ENCODE measurements around the gene MAPK8. TPM values are rescaled to one million over a fixed set of nuclear protein-coding genes. Genes with fewer than 3 reads are reported as not detected.

Gene MAPK8
- polyA plus RNA-seq, 1 experiment, result 31.2 TPM

DNA sequence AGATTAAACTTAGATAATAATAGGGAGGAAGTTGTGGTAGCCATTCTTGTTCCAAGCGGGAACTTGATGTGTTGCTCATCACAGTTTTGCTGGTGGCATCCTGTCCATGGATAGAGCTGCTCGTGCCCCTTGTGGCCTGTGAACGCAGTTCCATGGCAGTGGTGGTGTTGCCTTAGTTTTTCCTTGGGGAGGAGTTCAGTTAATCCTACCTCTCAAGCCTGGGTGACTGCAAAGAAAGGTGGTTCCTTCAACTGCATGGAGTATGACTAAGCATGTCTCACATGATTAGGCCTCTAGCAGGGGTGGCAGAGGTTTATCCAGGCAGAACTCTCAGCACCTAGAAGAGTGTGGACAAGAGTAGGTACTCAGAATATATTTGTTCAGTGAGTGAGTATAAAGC is 99.7 kb downstream of the MAPK8 start:
- POLR2A ChIA-PET, result no interaction called here
- no peak overlapping the region for H3K4me3 ChIP-seq (ENCODE audit: low read depth, low read length)
- no peaks in the 10 kb centered on the region for H3K27me3 ChIP-seq (ENCODE audit: control insufficient read depth, insufficient read depth, low read length)
- no peak for DNase-seq (ENCODE audit: low read depth)
- TF ChIP-seq, protein P1, sequence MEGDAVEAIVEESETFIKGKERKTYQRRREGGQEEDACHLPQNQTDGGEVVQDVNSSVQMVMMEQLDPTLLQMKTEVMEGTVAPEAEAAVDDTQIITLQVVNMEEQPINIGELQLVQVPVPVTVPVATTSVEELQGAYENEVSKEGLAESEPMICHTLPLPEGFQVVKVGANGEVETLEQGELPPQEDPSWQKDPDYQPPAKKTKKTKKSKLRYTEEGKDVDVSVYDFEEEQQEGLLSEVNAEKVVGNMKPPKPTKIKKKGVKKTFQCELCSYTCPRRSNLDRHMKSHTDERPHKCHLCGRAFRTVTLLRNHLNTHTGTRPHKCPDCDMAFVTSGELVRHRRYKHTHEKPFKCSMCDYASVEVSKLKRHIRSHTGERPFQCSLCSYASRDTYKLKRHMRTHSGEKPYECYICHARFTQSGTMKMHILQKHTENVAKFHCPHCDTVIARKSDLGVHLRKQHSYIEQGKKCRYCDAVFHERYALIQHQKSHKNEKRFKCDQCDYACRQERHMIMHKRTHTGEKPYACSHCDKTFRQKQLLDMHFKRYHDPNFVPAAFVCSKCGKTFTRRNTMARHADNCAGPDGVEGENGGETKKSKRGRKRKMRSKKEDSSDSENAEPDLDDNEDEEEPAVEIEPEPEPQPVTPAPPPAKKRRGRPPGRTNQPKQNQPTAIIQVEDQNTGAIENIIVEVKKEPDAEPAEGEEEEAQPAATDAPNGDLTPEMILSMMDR (IDR thresholded peaks at IDR 0.05; ENCODE audit: insufficient read depth, low read depth, low read length), result no peak
- H3K36me3 ChIP-seq (ENCODE audit: control insufficient read depth, insufficient read depth, low read length), result no peaks in the 10 kb centered on the region
- CTCF ChIA-PET, result interaction anchor here (2.0 kb wide), 1 partner anchor 43 kb away, joined by 7 read pairs; no protein-coding TSS in a partner anchor

DNA sequence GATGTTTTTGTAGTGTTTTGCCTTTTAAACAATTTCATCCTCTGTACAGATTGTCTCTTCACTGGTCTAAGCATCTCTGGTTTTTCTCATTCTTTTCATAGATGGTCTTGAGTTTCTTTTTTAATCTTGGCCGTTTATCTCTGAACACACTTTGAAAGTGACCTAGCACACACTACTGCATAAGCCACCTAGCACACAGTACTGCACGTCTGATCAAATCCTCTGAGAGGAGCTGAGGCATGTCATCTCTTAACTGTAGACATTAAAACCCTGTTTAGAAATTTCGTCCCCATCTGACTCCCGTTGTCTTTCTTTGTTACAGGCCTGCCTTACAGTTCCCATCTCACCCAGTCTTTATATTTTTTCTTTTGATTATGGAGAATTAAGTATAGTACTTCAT is 100.2 kb downstream of the MAPK8 start:
- TF ChIP-seq, protein P1 (IDR thresholded peaks at IDR 0.05; ENCODE audit: insufficient read depth, low read depth, low read length), result no peak
- H3K36me3 ChIP-seq (ENCODE audit: control insufficient read depth, insufficient read depth, low read length), result no peaks in the 10 kb centered on the region
- DNase-seq (ENCODE audit: low read depth), result no peak
- no peaks in the 10 kb centered on the region for H3K27me3 ChIP-seq (ENCODE audit: control insufficient read depth, insufficient read depth, low read length)
- ChIA-PET POLR2A (no interaction called here), CTCF (interaction anchor here (2.0 kb wide), 1 partner anchor 43 kb away, joined by 7 read pairs; no protein-coding TSS in a partner anchor)
- no peak overlapping the region for H3K4me3 ChIP-seq (ENCODE audit: low read depth, low read length)

DNA sequence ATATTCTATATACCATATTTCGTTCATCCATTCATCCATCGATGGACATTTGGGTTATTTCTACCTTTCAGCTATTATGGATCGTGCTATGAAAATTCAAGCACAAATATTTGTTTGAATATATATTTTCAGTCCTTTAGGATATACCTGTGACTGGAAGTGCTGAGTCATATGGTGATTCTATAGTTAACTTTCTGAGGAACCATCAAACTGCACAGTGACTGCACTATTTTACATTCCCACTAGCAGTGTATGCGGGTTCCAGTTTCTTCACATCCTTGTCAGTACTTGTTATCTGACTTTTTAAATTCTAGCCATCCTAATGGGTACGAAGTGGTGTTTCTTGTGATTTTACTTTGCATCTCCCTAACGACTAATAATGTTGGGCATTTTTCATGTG is 104.0 kb downstream of the MAPK8 start:
- ChIA-PET POLR2A (no interaction called here), CTCF (no interaction called here)
- no peaks in the 10 kb centered on the region for H3K36me3 ChIP-seq (ENCODE audit: control insufficient read depth, insufficient read depth, low read length)

DNA sequence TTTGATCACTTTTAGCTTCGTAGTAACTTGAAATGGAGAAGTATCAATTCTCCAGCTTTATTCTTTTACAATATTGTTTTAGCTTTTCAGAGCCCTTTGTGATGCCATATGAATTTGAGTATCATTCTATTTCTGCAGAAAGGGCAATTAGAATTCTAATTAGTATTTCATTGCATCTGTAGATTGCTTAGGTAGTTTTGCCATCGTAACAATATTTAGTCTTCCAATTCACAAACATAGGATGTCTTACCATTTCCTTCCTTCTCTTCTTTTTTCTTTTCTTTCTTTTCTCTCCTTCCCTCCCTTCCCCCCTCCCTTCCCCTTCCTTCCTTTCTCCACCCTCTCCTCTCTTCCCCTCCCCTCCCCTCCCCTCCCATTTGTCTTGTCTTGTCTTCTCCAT is 105.0 kb downstream of the MAPK8 start:
- no peaks in the 10 kb centered on the region for H3K27me3 ChIP-seq (ENCODE audit: control insufficient read depth, insufficient read depth, low read length)
- DNase-seq (ENCODE audit: low read depth), result no peak
- ChIA-PET POLR2A (interaction anchor here (0.6 kb wide), 1 partner anchor 244 kb away, joined by 3 read pairs; no protein-coding TSS in a partner anchor), CTCF (no interaction called here)
- TF ChIP-seq, protein P1 (IDR thresholded peaks at IDR 0.05; ENCODE audit: insufficient read depth, low read depth, low read length), result no peak
- H3K36me3 ChIP-seq (ENCODE audit: control insufficient read depth, insufficient read depth, low read length), result no peaks in the 10 kb centered on the region
- H3K4me3 ChIP-seq (ENCODE audit: low read depth, low read length), result no peak overlapping the region

More for the DNA sequence above, 104.0 kb downstream of the MAPK8 start:
- no peak for DNase-seq (ENCODE audit: low read depth)
- TF ChIP-seq, protein P1 (IDR thresholded peaks at IDR 0.05; ENCODE audit: insufficient read depth, low read depth, low read length), result no peak
- Histone ChIP-seq H3K4me3 (ENCODE audit: low read depth, low read length) (no peak overlapping the region), H3K27me3 (ENCODE audit: control insufficient read depth, insufficient read depth, low read length) (no peaks in the 10 kb centered on the region)

DNA sequence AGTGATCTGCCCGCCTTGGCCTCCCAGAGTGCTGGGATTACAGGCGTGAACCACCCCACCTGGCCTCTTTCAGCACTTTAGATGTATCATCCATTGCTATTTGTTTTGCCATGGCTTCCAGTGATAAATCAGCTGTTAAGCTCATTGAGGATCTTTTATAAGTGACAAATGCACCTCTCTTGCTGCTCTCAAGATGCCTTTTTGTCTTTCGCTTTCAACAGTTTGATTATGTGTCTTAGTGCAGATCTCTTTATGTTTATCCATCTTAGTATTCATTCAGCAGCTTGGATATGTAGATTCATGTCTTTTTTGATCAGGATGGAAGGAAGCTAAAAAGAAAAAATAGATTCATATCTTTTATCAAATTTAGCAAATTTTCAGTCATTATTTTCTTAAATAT is 105.6 kb downstream of the MAPK8 start:
- ChIA-PET CTCF (no interaction called here), POLR2A (no interaction called here)
- H3K27me3 ChIP-seq (ENCODE audit: control insufficient read depth, insufficient read depth, low read length), result no peaks in the 10 kb centered on the region
- no peak overlapping the region for H3K4me3 ChIP-seq (ENCODE audit: low read depth, low read length)
- no peaks in the 10 kb centered on the region for H3K36me3 ChIP-seq (ENCODE audit: control insufficient read depth, insufficient read depth, low read length)
- TF ChIP-seq, protein P1 (IDR thresholded peaks at IDR 0.05; ENCODE audit: insufficient read depth, low read depth, low read length), result no peak
- DNase-seq (ENCODE audit: low read depth), result no peak

Measured in BJ (cell line).